H9 (cell line): ENCODE results near the gene PIPOX. TPM values are rescaled to one million over a fixed set of nuclear protein-coding genes. Genes with fewer than 3 reads are reported as not detected.

ENCODE experiments used
- DNase-seq: peaks from one replicate; pipeline ENCODE4 v3.0.0-alpha.2; 2017
- H2AFZ ChIP-seq: one replicate; pipeline ENCODE4 v1.6.1; 2013; ENCODE audit warnings: mild to moderate bottlenecking, low read length, control low read depth, moderate library complexity
- H2AK5ac ChIP-seq: 2 replicates; pipeline ENCODE4 v1.6.1; 2013; ENCODE audit warnings: low read length, control low read depth, mixed read lengths; ENCODE audit not compliant: insufficient read length
- H2BK120ac ChIP-seq: one replicate; pipeline ENCODE4 v1.6.1; 2013; ENCODE audit warnings: low read depth, mild to moderate bottlenecking, low read length, control low read depth, inconsistent platforms; ENCODE audit not compliant: poor library complexity, severe bottlenecking
- H2BK12ac ChIP-seq: 2 replicates; pipeline ENCODE4 v1.6.1; 2013; ENCODE audit warnings: low read length, control low read depth, mixed read lengths, low read depth; ENCODE audit not compliant: insufficient read length
- H2BK15ac ChIP-seq: 2 replicates; pipeline ENCODE4 v1.6.1; 2013; ENCODE audit warnings: low read depth, low read length, control low read depth
- H2BK20ac ChIP-seq: one replicate; pipeline ENCODE4 v1.6.1; 2013; ENCODE audit warnings: low read depth, mild to moderate bottlenecking, low read length, control low read depth, inconsistent platforms; ENCODE audit not compliant: poor library complexity, severe bottlenecking
- H2BK5ac ChIP-seq: 2 replicates; pipeline ENCODE4 v1.6.1; 2013; ENCODE audit warnings: low read length, control low read depth, mixed read lengths; ENCODE audit not compliant: insufficient read length
- H3K14ac ChIP-seq: 2 replicates; pipeline ENCODE4 v1.6.1; 2013; ENCODE audit warnings: low read length, control low read depth; ENCODE audit not compliant: insufficient read depth
- H3K18ac ChIP-seq: 2 replicates; pipeline ENCODE4 v1.6.1; 2013; ENCODE audit warnings: low read depth, mild to moderate bottlenecking, mixed read lengths, low read length, control low read depth; ENCODE audit not compliant: insufficient read length
- H3K23ac ChIP-seq: 2 replicates; pipeline ENCODE4 v1.6.1; 2013; ENCODE audit warnings: low read length, control low read depth, mixed read lengths, low read depth; ENCODE audit not compliant: insufficient read length
- H3K23me2 ChIP-seq: 2 replicates; pipeline ENCODE4 v1.6.1; 2013; ENCODE audit warnings: low read depth, mild to moderate bottlenecking, mixed read lengths, low read length, control low read depth; ENCODE audit not compliant: insufficient read length, poor library complexity, severe bottlenecking
- H3K27ac ChIP-seq: 2 replicates; pipeline ENCODE4 v1.5.1; 2013; ENCODE audit warnings: low read length, control low read depth, mixed read lengths, low read depth; ENCODE audit not compliant: insufficient read length
- H3K27me3 ChIP-seq: 2 replicates; pipeline ENCODE4 v1.6.1; 2013; ENCODE audit warnings: low read length, control low read depth, inconsistent platforms; ENCODE audit not compliant: insufficient read depth
- H3K4ac ChIP-seq: 2 replicates; pipeline ENCODE4 v1.6.1; 2013; ENCODE audit warnings: low read depth, mild to moderate bottlenecking, control low read depth, inconsistent platforms, low read length, moderate library complexity
- H3K4me1 ChIP-seq: 2 replicates; pipeline ENCODE4 v1.6.1; 2013; ENCODE audit warnings: low read length, control low read depth, inconsistent platforms; ENCODE audit not compliant: insufficient read depth
- H3K4me2 ChIP-seq: 2 replicates; pipeline ENCODE4 v1.6.1; 2013; ENCODE audit warnings: low read length, control low read depth, mixed read lengths; ENCODE audit not compliant: insufficient read length, insufficient read depth
- H3K56ac ChIP-seq: 2 replicates; pipeline ENCODE4 v1.6.1; 2013; ENCODE audit warnings: low read depth, mild to moderate bottlenecking, mixed read lengths, low read length, control low read depth; ENCODE audit not compliant: insufficient read length
- H3K79me1 ChIP-seq: 2 replicates; pipeline ENCODE4 v1.6.1; 2013; ENCODE audit warnings: low read depth, mild to moderate bottlenecking, moderate library complexity, low read length, control low read depth, inconsistent platforms; ENCODE audit not compliant: insufficient read depth, poor library complexity, severe bottlenecking
- H3K79me2 ChIP-seq: 2 replicates; pipeline ENCODE4 v1.6.1; 2013; ENCODE audit warnings: low read length, control low read depth, inconsistent platforms; ENCODE audit not compliant: insufficient read depth
- H3K9ac ChIP-seq: 2 replicates; pipeline ENCODE4 v1.6.1; 2013; ENCODE audit warnings: low read length, control low read depth, mixed read lengths; ENCODE audit not compliant: insufficient read length; ENCODE audit errors: extremely low read depth
- H3K9me3 ChIP-seq: one replicate; pipeline ENCODE4 v1.6.1; 2013; ENCODE audit warnings: low read depth, low read length, inconsistent platforms; ENCODE audit not compliant: control insufficient read depth
- H3T11ph ChIP-seq: one replicate; pipeline ENCODE4 v1.6.1; 2013; ENCODE audit warnings: mild to moderate bottlenecking, low read length, control low read depth, inconsistent platforms
- H4K20me1 ChIP-seq: one replicate; pipeline ENCODE4 v1.6.1; 2013; ENCODE audit not compliant: control insufficient read depth, insufficient read length, insufficient read depth
- H4K5ac ChIP-seq: 2 replicates; pipeline ENCODE4 v1.6.1; 2013; ENCODE audit warnings: low read depth, mild to moderate bottlenecking, mixed read lengths, low read length, control low read depth; ENCODE audit not compliant: insufficient read length
- H4K8ac ChIP-seq: replicated peaks from 2 replicates; pipeline ENCODE4 v1.6.1; 2013; ENCODE audit warnings: low read length, control low read depth, mixed read lengths, low read depth; ENCODE audit not compliant: insufficient read length
- H4K91ac ChIP-seq: 2 replicates; pipeline ENCODE4 v1.6.1; 2013; ENCODE audit warnings: low read depth, mild to moderate bottlenecking, moderate library complexity, mixed read lengths, low read length, control low read depth; ENCODE audit not compliant: insufficient read length
- H3K27ac Mint-ChIP-seq, 3 experiments: 2 replicates in 2 of 3; 3 replicates in 1 of 3; pipeline ENCODE4 v1.8.0; 2020 to 2021; ENCODE audit warnings: mixed read lengths in 3 of 3, mild to moderate bottlenecking in 1 of 3, moderate library complexity in 1 of 3
- H3K27me3 Mint-ChIP-seq: 2 replicates; pipeline ENCODE4 v1.8.0; 2021; ENCODE audit warnings: low read depth, mild to moderate bottlenecking, moderate library complexity, mixed read lengths
- H3K36me3 Mint-ChIP-seq, 3 experiments: 2 replicates in 2 of 3; 3 replicates in 1 of 3; pipeline ENCODE4 v1.8.0; 2020 to 2021; ENCODE audit warnings: low read depth in 3 of 3, mixed read lengths in 3 of 3; ENCODE audit not compliant: insufficient read depth in 1 of 3
- H3K4me1 Mint-ChIP-seq, 2 experiments: 2 replicates each; pipeline ENCODE4 v1.8.0; 2020; ENCODE audit warnings: mixed read lengths in 2 of 2
- H3K4me3 Mint-ChIP-seq, 2 experiments: 2 replicates in 1 of 2; 3 replicates in 1 of 2; pipeline ENCODE4 v1.8.0; 2020 to 2021; ENCODE audit warnings: mild to moderate bottlenecking in 2 of 2, mixed read lengths in 2 of 2, moderate library complexity in 1 of 2
- H3K9me3 Mint-ChIP-seq, 2 experiments: 2 replicates in 1 of 2; 3 replicates in 1 of 2; pipeline ENCODE4 v1.8.0; 2020; ENCODE audit warnings: mild to moderate bottlenecking in 2 of 2, mixed read lengths in 2 of 2, moderate library complexity in 1 of 2
- CTCF ChIP-seq: fragments of 200-600 bp; sonication (generic); conservative IDR thresholded peaks from 3 replicates; pipeline ENCODE4 v1.8.0; 2021; ENCODE audit warnings: antibody characterized with exemption, mild to moderate bottlenecking
- WGBS: extraction: QIAGEN DNeasy Blood & Tissue Kit; methylation state at CpG from one replicate; pipeline ENCODE4 v1.1.7; 2013; ENCODE audit warnings: missing lambda C conversion rate, low lambda C conversion rate, mixed read lengths; ENCODE audit not compliant: insufficient read length; ENCODE audit errors: extremely low coverage; 5-methylcytosine and 5-hydroxymethylcytosine counted together
- total RNA-seq: library from RNA; stranded (reverse); gene quantifications from 2 replicates; pipeline ENCODE4 v1.2.1, GENCODE V29; 2021

The PIPOX gene
- total RNA-seq, 1 experiment from 2014 or later, result 30.1 TPM

GRCh38 chr17:28996554-28997096 lies 46.3 kb upstream of the PIPOX start:
- no peak overlapping the region for H3K9ac ChIP-seq
- no peaks in the 10 kb centered on the region for H3K9me3 ChIP-seq
- Mint-ChIP-seq H3K4me1 (peaks cover 37 to 45% of the 10 kb centered on the region in 2 experiments), H3K36me3 (no peaks in the 10 kb centered on the region; a peak in 1 of 7 replicates), H3K27ac (no peak overlapping the region; a peak in 2 of 7 replicates), H3K9me3 (no peaks in the 10 kb centered on the region), H3K4me3 (no peak overlapping the region; a peak in 1 of 5 replicates), H3K27me3 (peaks cover 34% of the 10 kb centered on the region)
- no peaks in the 10 kb centered on the region for H3K27me3 ChIP-seq
- H3K4me1 ChIP-seq, result peaks cover 5% of the 10 kb centered on the region; the same call in 1 of the 2 replicates
- no peak for DNase-seq
- no peak overlapping the region for H3K56ac ChIP-seq
- H3K79me2 ChIP-seq, result no peaks in the 10 kb centered on the region
- no peak overlapping the region for H4K5ac ChIP-seq
- no peak overlapping the region for H3K18ac ChIP-seq
- no peak overlapping the region for H2BK20ac ChIP-seq
- H4K91ac ChIP-seq, result no peak overlapping the region
- H2BK120ac ChIP-seq, result no peak overlapping the region
- WGBS, result no CpG with 5 or more reads among the region's 5 CpGs
- H3K27ac ChIP-seq, result no peak overlapping the region
- no peak overlapping the region for H2BK5ac ChIP-seq
- no peak overlapping the region for H2AK5ac ChIP-seq
- no peak overlapping the region for H2BK15ac ChIP-seq
- TF ChIP-seq CTCF, result no peak
- no peaks in the 10 kb centered on the region for H4K20me1 ChIP-seq
- no peak overlapping the region for H3K23ac ChIP-seq
- H2BK12ac ChIP-seq, result no peak overlapping the region
- no peaks in the 10 kb centered on the region for H3K79me1 ChIP-seq
- H3K14ac ChIP-seq, result no peak overlapping the region; the same call in 1 of the 2 replicates
- H2AFZ ChIP-seq, result no peak overlapping the region
- no peak overlapping the region for H3K4me2 ChIP-seq
- no peak overlapping the region for H3K4ac ChIP-seq
- no peaks in the 10 kb centered on the region for H3K23me2 ChIP-seq
- H4K8ac ChIP-seq, result no peak overlapping the region
- no peak overlapping the region for H3T11ph ChIP-seq
